ENCODE data around the gene B4GALNT1.
"Not testable (repeated sequence)": the region's sequence is repeated elsewhere in the genome, so short reads cannot be mapped to it uniquely, and the experiment has no call there.

B4GALNT1 gene

DNA sequence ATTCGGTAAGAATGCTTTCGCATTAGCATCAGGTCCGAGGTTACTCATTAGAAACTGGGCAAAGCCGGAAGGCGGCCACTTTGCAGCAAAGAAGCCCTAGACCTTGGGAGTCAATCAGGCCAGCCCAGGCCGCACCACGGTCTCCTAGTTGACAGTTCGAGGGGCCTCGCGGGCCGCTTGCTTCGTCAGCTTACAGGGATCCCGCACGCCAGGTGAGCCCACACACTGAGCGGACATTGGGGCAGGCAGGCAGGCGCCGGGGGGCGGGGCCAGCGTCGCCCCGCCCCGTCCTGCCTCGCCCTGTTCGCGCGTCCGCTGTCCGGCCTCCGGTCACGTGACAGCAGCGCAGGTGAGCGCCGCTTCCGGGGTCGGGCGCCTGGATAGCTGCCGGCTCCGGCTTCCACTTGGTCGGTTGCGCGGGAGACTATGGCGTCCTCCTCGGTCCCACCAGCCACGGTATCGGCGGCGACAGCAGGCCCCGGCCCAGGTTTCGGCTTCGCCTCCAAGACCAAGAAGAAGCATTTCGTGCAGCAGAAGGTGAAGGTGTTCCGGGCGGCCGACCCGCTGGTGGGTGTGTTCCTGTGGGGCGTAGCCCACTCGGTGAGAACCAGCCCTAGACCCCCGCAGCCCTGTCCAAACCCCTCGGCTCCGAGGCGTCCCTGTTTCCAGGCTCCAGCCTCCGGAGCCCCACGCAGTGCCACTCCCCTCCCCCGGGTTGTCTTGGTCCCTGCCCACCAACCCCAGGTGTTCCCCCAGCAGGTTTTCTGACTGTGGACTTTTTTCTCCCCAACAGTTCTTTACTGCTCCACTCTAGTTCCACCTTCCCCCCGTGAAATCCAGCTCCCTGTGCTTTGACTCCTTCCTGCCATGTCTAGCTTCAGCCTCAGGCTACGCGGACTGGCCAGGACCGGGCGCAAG, 41.9 kb downstream of the B4GALNT1 start, which contains the start of gene PIP4K2C:
Gene PIP4K2C (plus strand): TSS at position 329 of the 918 bp plus-strand sequence. CDS start 98 bp downstream, at position 427.
- peaks cover 2% of the 10 kb centered on the region for H3K27me3 ChIP-seq (replicated peaks)
- H3K4me3 ChIP-seq (ENCODE audit: low read depth, low read length), result peak within 1 kb of the TSS; percentile 80
- no peak for DNase-seq
- no peak within 1 kb of the TSS for H3K27ac ChIP-seq
- no peaks in the 10 kb centered on the region for H3K36me3 ChIP-seq (replicated peaks)
- in situ Hi-C loops (cut with HindIII; ENCODE audit: low pct_ligation_motif_present, low sequenced_read_pairs), result no loop called here
- TF ChIP-seq, protein P1, sequence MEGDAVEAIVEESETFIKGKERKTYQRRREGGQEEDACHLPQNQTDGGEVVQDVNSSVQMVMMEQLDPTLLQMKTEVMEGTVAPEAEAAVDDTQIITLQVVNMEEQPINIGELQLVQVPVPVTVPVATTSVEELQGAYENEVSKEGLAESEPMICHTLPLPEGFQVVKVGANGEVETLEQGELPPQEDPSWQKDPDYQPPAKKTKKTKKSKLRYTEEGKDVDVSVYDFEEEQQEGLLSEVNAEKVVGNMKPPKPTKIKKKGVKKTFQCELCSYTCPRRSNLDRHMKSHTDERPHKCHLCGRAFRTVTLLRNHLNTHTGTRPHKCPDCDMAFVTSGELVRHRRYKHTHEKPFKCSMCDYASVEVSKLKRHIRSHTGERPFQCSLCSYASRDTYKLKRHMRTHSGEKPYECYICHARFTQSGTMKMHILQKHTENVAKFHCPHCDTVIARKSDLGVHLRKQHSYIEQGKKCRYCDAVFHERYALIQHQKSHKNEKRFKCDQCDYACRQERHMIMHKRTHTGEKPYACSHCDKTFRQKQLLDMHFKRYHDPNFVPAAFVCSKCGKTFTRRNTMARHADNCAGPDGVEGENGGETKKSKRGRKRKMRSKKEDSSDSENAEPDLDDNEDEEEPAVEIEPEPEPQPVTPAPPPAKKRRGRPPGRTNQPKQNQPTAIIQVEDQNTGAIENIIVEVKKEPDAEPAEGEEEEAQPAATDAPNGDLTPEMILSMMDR (IDR thresholded peaks at IDR 0.05; ENCODE audit: low read depth, low read length, missing control alignments), result no peak

DNA sequence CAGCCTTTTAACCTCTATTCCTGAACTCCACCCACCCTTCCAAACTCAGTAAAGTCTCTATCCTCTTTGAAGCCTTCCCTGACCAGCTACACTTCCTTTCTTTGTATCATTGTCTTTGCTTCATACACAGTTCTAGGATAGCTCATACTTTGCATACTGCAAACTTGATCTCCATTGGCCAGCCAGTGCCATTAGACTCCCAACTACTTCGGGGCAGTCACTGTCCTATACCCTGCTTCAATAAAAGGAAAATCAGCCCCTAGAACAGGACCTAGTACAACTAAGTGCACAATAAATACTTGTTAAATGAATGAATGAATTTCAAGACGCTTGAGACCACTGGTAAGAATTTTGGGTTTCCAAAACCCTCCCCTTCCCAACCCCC, 42.5 kb downstream of the B4GALNT1 start:
- H3K36me3 ChIP-seq (replicated peaks), result no peaks in the 10 kb centered on the region
- H3K27me3 ChIP-seq (replicated peaks), result peaks cover 3% of the 10 kb centered on the region
- no peak overlapping the region for H3K27ac ChIP-seq
- no peak for DNase-seq
- TF ChIP-seq, protein P1 (IDR thresholded peaks at IDR 0.05; ENCODE audit: low read depth, low read length, missing control alignments), result no peak
- H3K4me3 ChIP-seq (ENCODE audit: low read depth, low read length), result peak overlapping the region; percentile 80
- in situ Hi-C loops (cut with HindIII; ENCODE audit: low pct_ligation_motif_present, low sequenced_read_pairs), result no loop called here

DNA sequence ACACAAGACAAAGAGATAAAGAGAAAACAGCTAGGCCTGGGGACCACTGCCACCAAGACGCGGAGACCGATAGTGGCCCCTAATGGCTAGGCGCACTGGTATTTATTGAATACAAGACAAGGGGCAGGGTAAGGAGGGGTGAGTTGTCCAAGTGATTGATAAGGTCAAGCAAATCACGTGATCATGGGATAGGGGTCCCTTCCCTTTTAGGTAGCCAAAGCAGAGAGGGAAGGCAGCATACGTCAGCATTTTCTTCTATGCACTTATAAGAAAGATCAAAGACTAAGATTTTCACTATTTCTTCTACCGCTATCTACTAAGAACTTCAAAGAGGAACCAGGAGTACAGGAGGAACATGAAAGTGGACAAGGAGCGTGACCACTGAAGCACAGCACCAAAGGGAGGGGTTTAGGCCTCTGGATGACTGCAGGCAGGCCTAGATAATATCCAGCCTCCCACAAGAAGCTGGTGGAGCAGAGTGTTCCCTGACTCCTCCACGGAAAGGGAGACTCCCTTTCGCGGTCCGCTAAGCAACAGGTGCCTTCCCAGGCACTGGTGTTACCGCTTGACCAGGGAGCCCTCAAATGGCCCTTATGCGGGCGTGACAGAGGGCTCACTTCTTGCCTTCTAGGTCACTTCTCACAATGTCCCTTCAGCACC, 43.9 kb downstream of the B4GALNT1 start:
- H3K27me3 ChIP-seq (replicated peaks); DNase-seq; H3K4me3 ChIP-seq (ENCODE audit: low read depth, low read length); in situ Hi-C loops (cut with HindIII; ENCODE audit: low pct_ligation_motif_present, low sequenced_read_pairs); H3K36me3 ChIP-seq (replicated peaks); H3K27ac ChIP-seq: not testable (repeated sequence)

DNA sequence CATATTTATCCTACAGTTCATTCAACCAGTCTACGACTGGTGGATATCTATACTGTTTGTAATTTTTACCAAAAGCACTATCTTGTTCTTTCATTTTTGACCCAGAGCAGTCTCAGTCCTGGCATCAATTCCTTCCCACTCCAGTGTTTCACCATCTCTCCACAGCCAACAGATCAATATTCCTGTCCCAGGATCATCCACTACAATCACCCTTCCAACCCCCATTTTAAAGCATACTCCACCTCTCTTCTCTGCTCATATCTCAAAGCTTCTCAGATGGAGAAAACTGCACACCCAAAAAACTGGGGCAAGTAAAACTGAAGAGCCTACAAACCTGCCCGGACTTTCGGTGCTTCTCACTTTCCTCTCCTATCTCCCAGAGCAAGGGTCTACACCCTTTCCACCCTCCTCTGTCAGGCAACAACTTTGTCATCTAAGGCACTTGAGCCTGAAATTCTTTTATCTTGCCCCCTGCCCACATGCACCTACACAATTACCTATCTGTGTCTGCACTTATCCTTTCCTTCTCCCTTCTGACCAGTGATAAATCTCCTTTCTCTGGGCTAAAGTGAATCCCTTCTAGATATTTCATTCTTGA, 46.1 kb downstream of the B4GALNT1 start:
- Histone ChIP-seq H3K27ac (no peak overlapping the region), H3K36me3 (replicated peaks) (no peaks in the 10 kb centered on the region), H3K27me3 (replicated peaks) (peaks cover 5% of the 10 kb centered on the region), H3K4me3 (ENCODE audit: low read depth, low read length) (no peak overlapping the region)
- in situ Hi-C loops (cut with HindIII; ENCODE audit: low pct_ligation_motif_present, low sequenced_read_pairs), result no loop called here
- no peak for DNase-seq
- TF ChIP-seq, protein P1 (IDR thresholded peaks at IDR 0.05; ENCODE audit: low read depth, low read length, missing control alignments), result no peak

DNA sequence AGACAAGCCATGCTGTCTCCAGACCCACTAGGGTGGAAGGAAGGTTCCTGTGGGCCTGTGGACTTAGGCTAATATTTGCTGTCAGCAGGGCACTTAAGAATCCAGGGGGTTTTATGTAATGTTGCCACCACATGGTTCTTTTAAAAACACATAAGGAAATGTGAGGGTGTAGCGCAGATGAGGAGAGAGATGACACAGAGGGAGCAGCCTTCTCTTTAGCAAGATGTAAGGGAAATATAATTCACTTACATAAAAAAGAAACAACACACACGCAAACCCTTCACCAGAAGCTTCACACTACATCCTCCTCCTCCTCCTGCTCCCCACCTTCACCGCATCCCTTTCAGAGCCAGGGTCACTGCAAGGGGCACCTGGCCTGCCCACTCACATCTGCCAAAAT, 46.9 kb downstream of the B4GALNT1 start:
- in situ Hi-C loops (cut with HindIII; ENCODE audit: low pct_ligation_motif_present, low sequenced_read_pairs), result no loop called here
- TF ChIP-seq, protein P1 (IDR thresholded peaks at IDR 0.05; ENCODE audit: low read depth, low read length, missing control alignments), result no peak

DNA sequence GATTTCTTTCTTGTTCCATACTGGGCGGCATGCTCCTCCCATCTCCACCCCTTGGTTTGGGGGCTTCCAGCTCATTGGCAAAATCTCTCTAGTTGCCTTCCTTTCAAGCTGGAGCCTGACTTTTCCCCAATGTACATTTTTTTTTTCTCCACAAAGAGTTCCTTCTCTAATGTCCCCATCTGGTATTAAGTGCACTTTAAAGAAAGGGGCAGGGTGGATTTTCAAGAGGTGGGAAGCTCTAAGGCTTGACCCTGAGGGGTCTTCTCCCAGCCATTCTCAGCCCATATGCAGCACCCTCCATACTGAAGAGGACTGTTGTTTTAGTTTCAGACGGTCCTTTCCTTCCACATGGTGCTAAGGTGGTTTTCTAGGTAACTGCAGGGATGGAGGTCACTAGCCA, 47.8 kb downstream of the B4GALNT1 start:
- H3K36me3 ChIP-seq (replicated peaks), result no peaks in the 10 kb centered on the region
- DNase-seq, result no peak
- TF ChIP-seq, protein P1 (IDR thresholded peaks at IDR 0.05; ENCODE audit: low read depth, low read length, missing control alignments), result no peak
- H3K27ac ChIP-seq, result no peak overlapping the region
- in situ Hi-C loops (cut with HindIII; ENCODE audit: low pct_ligation_motif_present, low sequenced_read_pairs), result no loop called here
- H3K27me3 ChIP-seq (replicated peaks), result peaks cover 5% of the 10 kb centered on the region
- H3K4me3 ChIP-seq (ENCODE audit: low read depth, low read length), result no peak overlapping the region

More for the DNA sequence above, 46.9 kb downstream of the B4GALNT1 start:
- no peak overlapping the region for H3K27ac ChIP-seq
- DNase-seq, result no peak
- H3K36me3 ChIP-seq (replicated peaks), result no peaks in the 10 kb centered on the region
- no peak overlapping the region for H3K4me3 ChIP-seq (ENCODE audit: low read depth, low read length)
- H3K27me3 ChIP-seq (replicated peaks), result peaks cover 5% of the 10 kb centered on the region
